Inflammatory macrophage treated with lipopolysaccharide for 4 hours (primary cell): ENCODE results near the gene USP5.

Experiments used
- DNase-seq: peaks from one replicate; pipeline ENCODE4 v3.0.0-alpha.2; 2020

USP5 gene

DNA sequence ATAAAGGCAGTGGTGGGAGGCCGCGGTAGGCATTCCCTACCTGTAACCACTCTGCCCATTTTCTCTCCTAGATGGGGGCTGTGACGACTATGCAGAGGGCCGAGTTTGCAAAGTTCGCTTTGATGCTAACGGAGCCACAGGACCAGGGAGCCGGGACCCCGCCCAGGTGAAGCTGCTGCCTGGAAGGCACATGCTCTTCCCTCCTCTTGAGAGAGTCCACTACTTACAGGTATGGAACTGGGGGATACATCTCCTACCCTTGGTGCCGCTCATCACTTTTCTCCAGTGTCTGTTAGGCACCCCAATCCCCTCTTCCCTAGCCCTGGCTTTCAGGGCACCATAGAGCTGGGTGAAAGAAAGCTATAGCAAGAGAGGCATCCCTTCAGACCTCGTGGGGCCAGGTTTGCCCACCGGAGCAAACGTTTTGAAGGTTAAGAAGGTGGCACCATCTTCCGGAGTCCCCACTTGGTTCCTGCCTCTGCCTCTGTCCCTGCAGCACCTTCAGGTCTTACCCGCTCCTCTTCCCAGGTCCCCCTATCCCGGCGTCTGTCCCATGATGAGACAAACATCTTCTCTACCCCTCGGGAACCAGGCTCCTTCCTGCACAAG lies 25.7 kb upstream of the USP5 start:
- DNase-seq: no peak

DNA sequence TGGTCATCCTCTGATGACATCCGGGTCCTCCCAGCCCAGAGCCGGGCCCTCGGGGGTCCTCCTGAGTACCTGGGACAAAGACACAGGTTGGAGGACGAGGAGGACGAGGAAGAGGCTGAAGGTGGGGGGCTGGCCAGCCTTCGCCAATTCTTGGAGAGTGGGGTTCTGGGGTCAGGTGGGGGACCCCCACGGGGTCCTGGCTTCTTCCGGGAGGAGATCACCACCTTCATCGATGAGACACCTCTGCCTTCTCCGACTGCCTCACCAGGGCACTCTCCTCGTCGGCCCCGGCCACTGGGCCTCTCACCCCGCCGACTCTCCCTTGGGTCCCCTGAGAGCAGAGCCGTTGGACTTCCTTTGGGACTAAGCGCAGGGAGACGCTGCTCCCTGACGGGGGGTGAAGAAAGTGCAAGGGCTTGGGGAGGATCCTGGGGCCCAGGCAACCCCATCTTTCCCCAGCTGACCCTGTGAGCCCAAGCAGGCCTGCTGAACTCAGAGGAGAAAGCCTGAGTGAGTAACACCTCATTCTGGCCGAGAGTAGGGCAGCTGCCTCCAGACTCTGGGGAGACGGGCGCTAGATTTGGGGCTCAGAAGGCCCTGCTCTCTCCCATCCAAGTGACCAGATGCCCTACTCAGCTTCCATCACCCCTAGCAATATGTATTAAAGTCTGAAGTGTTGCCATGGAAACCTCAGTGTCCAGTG lies 25.1 kb upstream of the USP5 start:
- DNase-seq: no peak

DNA sequence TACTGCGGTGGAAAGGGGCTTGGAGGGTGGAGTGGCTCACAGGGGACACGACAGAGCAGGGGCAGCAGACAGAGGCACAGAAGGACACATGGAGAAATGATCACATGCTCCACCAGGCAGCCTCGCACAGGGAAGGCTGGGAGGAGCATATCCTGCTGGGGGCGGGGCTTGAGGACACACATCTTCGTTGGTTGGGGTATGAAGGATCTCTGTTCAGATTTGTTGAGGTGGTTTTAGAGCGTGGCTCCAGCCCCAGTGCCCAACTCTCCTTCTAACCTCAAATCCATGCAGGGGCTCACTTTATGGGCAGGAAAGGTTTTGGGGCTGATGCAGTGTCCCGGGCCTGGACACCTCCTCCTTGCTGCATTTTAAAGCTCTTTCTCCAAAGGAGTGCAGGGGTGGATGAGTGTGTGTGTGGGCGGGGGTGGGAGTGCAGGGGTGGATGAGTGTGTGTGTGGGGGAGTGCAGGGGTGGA lies 24.5 kb upstream of the USP5 start:
- peak; percentile 58 for DNase-seq

DNA sequence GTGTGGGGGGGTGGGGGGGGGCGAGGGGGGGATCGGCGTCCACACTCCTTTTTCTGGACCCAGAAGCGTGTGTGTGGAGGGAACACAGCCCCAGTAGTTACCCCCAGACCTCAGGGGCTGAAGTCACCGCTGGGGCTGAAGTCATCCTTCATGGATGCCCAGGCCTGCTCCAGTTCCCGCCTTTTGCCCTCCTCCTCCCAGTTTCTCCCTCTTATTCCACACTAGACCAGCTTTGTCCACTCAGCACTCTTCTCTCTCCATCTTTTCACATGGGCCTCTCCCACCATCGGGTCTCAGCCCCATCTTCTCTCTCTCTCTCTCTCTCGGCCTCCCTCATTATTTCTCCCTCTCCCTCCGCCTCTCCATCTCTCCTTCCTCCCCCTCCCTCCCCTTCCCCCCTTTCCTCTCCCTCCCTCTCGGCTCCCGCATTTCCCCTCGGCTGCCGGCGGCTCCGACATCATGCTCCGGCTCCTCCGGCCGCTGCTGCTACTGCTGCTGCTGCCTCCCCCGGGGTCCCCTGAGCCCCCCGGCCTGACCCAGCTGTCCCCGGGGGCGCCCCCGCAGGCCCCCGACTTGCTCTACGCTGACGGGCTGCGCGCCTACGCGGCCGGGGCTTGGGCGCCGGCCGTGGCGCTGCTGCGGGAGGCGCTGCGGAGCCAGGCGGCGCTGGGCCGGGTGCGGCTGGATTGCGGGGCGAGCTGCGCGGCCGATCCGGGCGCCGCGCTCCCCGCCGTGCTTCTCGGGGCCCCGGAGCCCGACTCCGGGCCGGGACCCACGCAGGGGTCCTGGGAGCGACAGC lies 23.8 kb upstream of the USP5 start, which contains the start of gene P3H3:
Gene P3H3, plus strand, starts transcription at position 426 of the 799 bp plus-strand sequence. Its CDS starts 34 bp downstream, at position 460.
- peak; percentile 8 for DNase-seq

DNA sequence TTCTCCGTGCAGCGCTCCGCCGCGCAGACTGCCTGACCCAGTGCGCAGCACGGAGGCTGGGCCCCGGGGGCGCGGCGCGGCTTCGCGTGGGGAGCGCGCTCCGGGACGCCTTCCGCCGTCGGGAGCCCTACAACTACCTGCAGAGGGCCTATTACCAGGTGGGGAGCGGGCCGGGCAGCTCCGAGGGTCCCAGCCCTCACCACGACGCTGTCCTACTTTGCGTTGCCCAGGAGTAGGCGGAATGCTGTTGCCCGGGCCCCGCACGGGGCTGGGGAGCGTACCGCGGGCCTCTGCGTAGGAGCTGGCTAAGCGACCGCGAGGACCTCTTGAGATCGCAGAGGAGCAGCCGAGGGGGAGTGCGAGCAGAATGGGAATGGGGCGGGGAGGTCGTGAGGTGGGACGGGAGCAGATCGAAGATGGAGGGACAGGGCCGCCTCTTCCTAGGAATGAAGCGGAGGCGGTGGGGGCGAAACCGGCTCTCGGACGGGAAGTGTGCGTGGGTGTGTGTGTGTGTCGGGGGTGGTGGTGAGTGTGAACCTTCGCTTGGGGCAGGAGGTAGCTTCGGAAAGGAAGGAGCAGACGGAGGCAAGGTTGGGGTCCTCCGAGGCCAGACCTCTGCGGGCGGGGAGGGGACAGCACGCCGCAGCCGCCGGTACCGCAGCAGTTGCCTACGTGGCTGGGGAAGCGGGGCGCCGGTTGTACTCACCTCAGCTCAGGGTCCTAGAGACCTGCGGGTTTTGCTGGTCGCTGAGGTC lies 23.0 kb upstream of the USP5 start:
- DNase-seq: peak; percentile 5

DNA sequence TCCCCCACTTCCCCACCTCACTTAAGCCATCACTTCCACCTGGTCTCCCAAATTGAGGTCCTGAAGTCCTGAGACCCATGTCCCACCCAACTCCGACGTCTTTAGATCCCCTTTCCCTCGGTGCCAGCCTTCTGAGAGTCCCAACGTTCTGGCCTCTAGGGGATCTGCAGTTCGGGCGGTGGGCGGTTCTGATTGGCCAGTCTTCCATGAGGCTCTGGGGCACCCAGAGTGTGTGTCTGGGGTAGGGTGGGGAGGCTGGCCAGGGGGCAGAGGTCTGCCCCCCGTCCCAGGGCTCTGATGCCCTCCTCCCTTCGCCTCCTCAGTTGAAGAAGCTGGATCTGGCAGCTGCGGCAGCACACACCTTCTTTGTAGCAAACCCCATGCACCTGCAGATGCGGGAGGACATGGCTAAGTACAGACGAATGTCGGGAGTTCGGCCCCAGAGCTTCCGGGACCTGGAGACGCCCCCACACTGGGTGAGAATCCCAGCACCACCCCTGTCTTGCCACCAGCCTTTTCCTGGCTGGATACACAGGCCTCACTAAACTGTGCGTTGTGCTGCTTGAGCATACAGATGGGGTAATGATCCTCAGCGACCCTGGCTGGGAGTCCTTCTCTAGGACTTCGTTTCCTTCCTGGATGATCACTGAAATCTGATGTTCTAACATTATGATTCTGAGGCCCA lies 22.3 kb upstream of the USP5 start:
- DNase-seq: no peak

DNA sequence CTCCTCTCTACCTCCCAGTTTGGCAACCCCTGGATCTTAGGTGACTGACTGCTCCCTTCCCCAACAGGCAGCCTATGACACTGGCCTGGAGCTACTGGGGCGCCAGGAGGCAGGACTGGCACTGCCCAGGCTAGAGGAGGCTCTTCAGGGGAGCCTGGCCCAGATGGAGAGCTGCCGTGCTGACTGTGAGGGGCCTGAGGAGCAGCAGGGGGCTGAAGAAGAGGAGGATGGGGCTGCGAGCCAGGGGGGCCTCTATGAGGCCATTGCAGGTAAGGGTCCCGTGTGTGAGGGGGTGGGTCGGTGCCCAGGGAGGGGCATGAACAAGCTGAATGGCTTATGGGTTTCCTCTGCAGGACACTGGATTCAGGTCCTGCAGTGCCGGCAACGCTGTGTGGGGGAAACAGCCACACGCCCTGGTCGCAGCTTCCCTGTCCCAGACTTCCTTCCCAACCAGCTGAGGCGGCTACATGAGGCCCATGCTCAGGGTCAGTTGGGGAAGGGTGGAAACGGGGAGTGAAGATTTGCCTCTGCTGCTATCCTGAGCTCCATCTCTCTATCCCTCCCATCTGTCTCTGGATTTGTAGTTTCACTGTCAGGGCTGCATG lies 21.6 kb upstream of the USP5 start:
- peak; percentile 5 for DNase-seq

DNA sequence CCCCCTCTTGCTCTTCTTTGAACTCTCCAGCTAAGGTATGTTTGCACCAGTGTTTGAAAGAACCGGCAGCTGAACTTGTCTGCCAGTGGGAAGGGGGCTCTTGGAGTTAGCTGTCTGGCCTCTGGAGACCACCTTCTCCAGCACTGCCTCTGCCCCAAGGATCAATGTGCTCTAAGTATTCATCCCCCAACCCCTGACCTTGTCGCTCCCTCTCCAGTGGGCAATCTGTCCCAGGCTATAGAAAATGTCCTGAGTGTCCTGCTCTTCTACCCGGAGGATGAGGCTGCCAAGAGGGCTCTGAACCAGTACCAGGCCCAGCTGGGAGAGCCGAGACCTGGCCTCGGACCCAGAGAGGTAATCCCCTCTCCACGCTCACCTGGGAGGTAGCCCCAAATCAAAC lies 21.0 kb upstream of the USP5 start:
- DNase-seq: no peak

DNA sequence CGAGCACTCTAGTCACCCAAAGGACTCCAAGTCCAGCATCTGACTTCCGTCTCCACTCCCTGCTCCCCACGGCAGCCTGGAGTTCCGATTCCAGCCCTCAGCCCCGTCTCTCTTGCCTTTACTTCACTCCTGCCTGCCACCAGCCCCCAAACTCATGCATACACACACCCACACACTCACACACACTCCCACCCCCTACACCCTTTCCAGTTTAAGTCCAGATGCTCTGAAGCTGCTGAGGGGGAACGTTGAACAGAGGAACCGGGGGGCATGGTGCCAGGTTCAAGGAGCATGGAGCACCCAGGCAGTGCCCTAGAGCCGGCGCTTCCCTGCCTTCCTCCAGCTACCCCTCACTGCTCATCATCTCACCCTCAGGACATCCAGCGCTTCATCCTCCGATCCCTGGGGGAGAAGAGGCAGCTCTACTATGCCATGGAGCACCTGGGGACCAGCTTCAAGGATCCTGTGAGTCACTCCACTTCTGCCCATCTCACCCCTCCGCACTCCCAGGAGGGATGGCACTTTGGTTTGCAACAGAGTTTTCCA lies 20.4 kb upstream of the USP5 start:
- no peak for DNase-seq

DNA sequence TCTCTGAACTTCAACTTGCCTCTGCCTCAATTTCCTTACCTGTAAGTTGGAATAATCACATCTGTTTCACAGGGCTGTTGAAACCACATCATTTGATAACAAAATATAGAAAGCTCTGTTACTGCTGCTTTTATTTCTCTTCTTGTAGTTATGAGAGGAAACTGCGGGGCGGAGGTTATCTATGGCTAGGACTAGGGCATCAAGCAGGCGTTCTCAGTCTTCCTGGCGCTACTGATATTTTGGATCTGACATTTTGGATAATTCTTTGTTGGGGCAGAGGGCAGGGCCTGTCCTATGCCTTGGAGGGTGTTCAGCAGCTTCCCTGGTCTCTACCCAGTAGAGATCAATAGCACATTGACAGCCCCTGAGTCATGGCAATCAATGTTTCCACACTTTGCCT lies 19.8 kb upstream of the USP5 start:
- no peak for DNase-seq

DNA sequence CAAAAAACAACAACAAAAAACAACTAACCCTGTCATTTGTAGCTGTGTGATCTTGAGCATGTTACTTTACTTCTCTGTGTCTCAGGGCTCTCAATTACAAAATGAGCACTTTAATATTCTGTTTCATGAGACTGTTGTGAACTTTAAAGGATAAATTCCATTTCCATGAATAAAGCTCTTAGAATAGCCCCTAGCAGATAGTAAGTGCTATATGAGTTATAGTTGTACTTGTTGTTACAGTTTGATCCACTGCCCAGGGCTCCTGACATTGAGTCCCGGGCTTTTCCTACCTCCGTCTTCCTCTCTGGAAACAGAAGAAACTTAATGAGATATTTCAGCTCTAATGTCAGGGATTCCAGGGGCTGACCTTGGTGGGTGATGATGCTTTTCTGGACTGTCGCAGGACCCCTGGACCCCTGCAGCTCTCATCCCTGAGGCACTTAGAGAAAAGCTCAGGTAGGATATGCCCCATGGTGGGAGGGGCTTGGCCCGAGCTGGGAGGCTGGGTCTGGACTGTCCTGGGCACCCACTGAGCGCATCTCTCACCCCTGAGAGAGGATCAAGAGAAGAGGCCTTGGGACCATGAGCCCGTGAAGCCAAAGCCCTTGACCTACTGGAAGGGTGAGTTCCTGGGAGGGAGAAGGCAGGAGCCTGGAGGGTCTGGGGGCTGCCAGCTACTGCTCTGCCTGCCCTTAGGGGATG lies 18.6 kb upstream of the USP5 start:
- no peak for DNase-seq

DNA sequence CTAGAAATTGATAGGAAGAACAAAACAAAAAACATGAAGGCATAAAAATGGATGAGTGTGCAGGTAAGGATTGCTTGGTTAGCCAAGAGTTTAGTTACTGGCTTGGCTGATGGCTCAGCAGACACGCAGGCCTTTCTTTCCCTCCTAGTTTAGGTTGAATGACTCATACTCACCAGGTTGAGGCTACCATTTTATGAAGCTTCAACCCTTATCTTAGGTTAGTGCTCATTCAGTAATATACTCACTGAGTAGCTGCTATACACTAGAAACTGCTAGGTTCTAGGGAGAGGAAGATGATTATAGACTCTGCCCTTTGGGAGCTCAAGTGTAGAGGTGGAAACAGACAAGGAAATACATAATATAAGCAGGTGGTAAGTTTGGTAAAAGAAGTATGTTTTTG lies 17.7 kb upstream of the USP5 start:
- no peak for DNase-seq

DNA sequence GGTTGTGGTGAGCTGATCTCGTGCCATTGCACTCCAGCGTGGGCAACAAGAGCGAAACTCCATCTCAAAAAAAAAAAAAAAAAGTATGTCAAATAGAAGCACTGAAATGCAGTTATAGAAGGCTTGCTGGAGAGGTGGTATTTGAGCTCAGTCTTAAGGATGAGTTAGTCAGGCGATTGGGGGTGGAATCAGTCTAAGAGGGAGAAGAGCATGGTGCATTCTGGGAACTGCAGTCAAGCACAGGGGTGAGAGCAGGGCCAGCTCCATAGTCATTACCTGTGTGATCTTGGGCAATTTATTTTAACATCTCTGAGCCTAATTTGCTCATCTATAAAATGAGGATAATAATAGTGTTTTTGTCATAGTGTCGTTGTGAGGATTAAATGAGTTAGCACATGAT lies 17.1 kb upstream of the USP5 start:
- no peak for DNase-seq

DNA sequence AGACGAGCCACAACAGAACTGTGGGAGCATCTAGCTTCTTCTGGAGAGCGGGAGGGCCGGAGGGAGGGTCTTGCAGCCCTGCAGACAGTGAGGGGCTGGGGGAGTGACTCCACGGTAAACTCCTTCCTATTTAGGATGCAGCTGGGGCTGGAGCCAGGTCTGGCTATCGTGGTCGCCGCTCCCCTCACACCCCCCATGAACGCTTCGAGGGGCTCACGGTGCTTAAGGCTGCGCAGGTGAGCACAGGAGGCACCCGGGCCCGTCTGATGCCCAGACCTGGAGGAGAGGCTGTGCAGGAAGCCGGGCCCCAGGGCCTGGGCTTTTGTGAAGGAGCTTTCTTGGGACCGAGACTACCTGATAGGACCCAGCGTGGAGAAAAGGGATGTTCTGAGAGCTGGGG lies 15.1 kb upstream of the USP5 start:
- DNase-seq: no peak

DNA sequence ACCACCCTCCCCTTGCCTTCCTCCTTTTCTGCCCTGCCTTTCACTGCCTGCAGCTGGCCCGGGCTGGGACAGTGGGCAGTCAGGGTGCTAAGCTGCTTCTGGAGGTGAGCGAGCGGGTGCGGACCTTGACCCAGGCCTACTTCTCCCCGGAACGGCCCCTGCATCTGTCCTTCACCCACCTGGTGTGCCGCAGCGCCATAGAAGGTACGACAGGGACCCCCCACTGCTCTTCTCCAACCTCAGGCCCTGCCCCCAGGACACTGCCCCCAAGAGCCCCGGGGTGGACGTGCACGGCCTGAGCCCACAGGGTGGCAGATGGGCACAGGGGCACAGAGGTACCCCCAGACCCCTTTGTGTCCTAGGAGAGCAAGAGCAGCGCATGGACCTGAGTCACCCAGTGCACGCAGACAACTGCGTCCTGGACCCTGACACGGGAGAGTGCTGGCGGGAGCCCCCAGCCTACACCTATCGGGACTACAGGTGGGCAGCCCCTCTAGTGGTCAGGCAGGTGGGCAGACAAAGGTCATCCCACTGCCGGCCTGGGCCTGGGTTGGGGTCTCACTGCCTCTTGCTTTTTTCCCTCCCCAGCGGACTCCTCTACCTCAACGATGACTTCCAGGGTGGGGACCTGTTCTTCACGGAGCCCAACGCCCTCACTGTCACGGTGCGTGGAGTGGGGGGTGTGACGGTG lies 14.4 kb upstream of the USP5 start:
- DNase-seq: no peak

DNA sequence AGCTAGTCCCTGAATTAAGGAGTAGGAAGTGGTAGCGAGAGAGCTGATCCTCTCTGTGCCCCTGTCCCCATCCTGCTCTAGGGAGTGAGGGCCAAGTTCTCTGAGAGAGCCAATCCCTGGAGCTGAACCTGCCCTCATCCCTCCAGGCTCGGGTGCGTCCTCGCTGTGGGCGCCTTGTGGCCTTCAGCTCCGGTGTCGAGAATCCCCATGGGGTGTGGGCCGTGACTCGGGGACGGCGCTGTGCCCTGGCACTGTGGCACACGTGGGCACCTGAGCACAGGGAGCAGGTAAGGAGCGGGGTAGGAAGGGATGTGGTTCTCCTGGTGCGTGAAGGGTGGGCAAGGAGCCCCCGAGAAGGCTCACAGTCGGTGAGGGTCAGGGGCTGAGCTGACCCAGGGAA lies 13.1 kb upstream of the USP5 start:
- DNase-seq: no peak

DNA sequence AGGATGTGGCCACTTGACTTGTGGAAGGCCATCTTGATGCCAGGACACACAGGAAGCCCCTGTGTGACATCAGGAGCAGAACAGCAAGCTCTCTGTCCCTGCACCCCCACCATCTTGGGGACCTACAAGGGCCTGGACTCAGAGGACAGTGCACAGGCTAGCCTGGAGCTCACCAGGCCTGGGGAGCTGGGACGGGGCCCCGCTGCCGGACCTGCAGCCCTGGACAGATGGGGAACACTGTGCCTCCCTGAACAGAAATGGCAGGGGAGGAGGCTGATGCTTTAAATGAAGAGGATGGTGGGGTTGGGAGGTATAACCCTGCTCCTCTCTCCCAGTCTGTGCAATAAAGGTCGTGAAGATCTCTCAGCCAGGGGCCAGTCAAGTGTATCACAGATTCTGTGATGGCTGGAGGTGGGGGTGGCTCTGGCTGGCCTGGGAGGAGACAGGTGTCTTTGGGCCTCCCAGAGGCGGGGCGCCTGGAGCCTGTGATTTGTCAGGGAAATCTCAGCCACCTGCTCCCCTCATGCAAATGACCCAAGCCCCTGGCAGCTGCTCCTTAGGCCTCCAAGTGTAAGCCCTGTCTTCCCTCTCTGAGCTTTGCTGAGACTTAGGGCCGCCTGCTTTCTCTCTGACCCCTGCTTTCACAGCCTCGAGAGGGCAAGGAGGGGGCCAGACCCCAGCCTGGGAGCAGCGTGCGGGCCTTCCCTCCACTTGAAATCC lies 12.3 kb upstream of the USP5 start:
- DNase-seq: no peak

DNA sequence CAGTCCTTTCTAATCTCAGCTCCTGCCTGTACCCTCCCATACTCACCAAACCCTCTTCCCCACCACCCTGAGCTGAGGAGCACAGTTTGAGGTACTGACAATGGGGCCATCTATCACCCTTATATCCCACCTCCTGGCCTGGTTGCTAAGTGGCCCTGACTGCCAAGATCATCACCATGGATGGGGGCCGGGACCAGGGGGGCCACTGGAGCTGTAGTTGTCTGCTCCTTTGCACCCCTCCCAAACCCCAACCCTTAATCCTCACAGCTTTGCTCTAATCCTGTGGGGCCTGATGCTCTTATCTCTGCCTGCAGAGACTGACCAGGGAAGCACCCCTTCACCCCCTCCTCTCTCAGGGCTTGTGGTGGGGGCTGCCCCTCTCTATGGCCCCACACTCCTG lies 11.6 kb upstream of the USP5 start:
- DNase-seq: no peak

DNA sequence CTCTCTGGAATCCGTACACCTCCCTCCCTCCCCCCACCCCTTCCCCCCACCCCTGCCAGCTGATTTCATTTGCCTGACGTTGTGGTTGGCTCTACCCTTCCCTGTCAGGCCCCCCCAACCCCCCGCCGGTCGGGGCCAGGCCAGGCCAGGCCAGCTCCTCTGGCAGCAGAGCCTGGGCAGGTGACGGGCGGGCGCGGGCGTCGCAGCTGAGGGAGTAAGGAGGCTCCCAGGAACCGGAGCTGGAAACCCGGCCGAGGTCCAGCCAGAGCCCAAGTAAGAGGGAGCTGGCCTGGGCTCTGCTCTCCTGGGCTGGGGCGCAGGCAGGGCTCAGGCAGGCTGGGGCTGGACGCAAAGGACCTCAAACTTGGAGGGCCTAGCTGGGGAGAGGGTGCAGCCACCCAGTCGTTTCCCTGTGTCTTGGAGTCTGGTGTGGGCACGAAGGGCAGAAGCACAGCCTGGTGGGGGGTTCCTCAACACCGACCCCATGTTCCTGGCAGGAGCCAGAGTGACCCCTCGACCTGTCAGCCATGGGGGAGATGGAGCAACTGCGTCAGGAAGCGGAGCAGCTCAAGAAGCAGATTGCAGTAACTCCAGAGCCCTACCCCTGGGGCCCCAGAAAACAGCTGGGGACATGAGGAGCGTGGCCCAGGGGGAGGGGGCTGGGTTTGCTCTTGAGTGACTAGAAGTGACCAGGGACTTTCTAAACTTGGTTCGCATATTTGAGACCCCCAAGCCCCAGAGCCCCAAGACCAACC lies 11.0 kb upstream of the USP5 start, which contains the start of gene GNB3:
Gene GNB3, plus strand, starts transcription at position 165 of the 755 bp plus-strand sequence. Its CDS starts 363 bp downstream, at position 528.
- DNase-seq: no peak
